Measurements from ENCODE around the gene OPN5.

The OPN5 gene

GRCh38 chr6:47875593-47875992 lies 93.8 kb downstream of the OPN5 start:
- Histone ChIP-seq H3K4me2 (ENCODE audit: low read depth, low read length) (no peak overlapping the region), H3K4me1 (ENCODE audit: low read length) (no peaks in the 10 kb centered on the region), H3K27me3 (replicated peaks; ENCODE audit: insufficient read depth, low read length) (no peaks in the 10 kb centered on the region), H3K4me3 (ENCODE audit: low read length) (no peak overlapping the region), H4K20me1 (ENCODE audit: insufficient read depth, low read length) (no peaks in the 10 kb centered on the region), H3K36me3 (replicated peaks; ENCODE audit: insufficient read depth, low read length) (no peaks in the 10 kb centered on the region), H3K9me3 (replicated peaks; ENCODE audit: insufficient read depth, low read length) (no peaks in the 10 kb centered on the region), H2AFZ (ENCODE audit: low read length) (no peak overlapping the region), H3K79me2 (ENCODE audit: low read length) (no peaks in the 10 kb centered on the region), H3K9me2 (replicated peaks; ENCODE audit: insufficient read depth, low read length) (no peaks in the 10 kb centered on the region), H3K27ac (ENCODE audit: low read length) (no peak overlapping the region), H3K9ac (ENCODE audit: low read length) (no peak overlapping the region), H3F3A (ENCODE audit: insufficient read depth, low read length) (no peaks in the 10 kb centered on the region)
- TF ChIP-seq CTCF (IDR thresholded peaks at IDR 0.05; ENCODE audit: low read length) (no peak), EZH2phosphoT487 (IDR thresholded peaks at IDR 0.05; ENCODE audit: low read length) (no peak), EZH2 (optimal IDR thresholded peaks at IDR 0.05; ENCODE audit: low read depth, low read length) (no peak)
- no peak for DNase-seq

All from MM.1S (cell line).